Inflammatory macrophage treated with lipopolysaccharide for 4 hours (primary cell): ENCODE data around the gene SRPK3.
"Not testable (repeated sequence)": the region's sequence is repeated elsewhere in the genome, so short reads cannot be mapped to it uniquely, and the experiment has no call there.

Experiments
- DNase-seq: peaks from one replicate; pipeline ENCODE4 v3.0.0-alpha.2; 2020

The SRPK3 gene

GRCh38 chrX:153814591-153815315, 33.9 kb downstream of the SRPK3 start:
- DNase-seq, result no peak

GRCh38 chrX:153816831-153817690, 36.2 kb downstream of the SRPK3 start:
- DNase-seq, result peak; percentile 2

DNA sequence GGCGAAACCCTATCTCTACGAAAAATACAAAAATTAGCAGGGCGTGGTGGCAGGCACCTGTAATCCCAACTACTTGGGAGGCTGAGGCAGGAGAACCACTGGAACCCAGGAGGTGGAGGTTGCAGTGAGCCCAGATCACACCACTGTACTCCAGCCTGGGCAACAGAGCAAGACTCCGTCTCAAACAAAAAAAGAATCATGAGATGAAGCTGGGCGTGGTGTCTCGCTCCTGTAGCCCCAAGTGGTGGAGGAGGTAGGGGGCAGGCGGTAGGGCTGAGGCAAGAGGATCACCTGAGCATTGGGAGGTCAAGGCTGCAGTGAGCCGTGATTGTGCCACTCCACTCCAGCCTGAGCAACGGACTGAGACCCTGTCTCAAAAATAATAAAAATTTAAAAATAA, 37.2 kb downstream of the SRPK3 start:
- DNase-seq, result not testable (repeated sequence)

DNA sequence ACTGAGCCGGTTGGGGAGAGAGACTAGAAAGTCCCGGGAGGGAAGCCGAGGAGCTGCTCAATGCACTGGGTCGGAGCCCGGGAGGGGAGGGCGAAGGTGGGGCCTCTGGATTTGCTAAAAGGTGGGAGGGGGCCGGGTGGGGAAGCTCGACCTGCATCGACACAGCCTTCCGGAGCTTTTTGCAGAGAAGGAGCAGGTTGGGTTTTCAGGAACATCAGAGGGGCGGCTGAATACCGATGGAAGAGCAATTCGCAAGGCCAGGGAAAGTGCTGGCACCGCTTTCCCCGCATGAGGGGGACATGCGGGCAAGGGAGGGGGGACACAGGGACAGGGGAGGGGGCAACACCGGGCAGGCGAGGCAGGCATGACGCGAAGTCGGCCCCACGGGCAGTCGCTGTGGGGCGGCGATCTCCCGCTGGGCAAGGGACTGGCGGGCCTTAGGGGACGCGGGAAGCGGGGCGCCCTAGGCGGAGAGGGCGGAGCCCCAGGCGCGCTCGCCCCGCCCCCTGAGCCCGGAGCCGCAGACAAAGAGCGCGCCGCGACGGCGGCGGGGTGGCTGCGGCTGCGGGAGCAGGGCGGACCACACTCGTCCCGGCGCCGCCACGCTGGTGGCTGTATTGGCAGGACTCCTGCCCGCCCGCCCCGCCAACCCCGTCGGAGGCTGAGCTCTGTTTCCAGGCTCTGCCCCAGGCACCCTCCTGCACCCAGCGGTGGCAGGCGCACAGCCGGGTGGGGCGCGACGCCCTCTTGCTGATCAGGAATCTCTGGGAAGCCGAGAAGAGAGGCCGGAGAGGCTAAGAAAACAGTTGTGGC, 37.9 kb downstream of the SRPK3 start:
- DNase-seq, result peak; percentile 13

GRCh38 chrX:153819384-153820040, 38.7 kb downstream of the SRPK3 start:
- DNase-seq, result no peak

- DNase-seq, result no peak
These were observed 39.8 kb downstream of the SRPK3 start for GRCh38 chrX:153820601-153821000.

DNA sequence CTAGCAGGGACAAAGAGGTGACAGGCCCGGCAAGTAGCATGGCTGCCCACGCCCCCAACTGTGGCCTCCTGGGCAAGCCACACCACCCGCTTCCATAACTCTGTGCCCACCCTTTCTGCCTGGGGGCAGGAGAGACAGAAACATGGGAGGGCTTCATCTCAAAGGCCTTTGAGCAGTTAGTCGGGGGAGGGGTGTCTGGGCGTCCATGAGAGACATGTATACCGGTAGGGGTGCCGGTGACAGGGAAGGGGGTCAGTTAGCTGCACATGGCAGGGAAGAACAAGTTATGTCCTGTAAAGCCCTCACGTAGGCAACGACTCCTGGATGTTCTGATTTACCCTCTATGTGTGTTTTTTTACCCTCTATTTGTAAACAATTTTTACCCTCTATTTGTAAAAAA, 40.2 kb downstream of the SRPK3 start:
- no peak for DNase-seq

DNA sequence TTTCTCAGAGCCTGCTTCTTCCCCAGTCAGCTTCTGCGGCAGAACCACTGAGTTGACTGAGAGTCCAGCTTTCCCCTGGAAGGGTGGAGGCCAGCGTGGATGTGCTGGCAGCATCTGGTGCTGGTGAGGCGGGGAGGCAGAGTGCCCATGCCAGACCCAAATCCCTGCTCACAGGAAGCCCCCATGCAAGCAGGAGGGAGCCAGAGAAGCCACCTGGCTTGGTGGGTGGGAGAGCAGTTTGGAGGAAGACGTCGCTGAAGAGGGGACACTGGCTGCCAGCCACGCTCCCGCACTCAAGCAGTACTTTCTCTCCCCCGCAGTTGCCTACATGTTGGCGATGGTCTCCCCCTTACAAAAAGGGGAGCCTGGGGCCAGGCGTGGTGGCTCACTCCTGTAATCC, 43.5 kb downstream of the SRPK3 start:
- no peak for DNase-seq

DNA sequence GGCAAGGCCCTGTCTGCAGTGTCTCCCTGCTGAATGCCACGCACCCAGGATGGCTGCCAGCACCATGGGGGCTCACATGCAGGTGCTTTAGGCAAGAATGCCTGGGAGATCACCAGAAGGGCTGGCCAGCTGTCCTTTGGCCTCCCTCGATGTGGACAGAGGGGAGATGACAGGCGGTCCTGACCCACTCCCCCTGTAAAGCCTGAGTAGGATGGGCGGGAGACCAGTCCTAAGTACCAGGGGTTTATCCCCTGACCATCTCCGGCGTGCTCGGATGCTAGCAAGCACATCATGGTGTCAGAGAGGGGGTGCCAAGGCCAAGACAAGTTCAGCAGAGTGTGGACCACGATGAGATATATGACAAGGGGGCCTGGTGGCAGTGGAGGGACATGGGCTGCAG, 44.2 kb downstream of the SRPK3 start:
- no peak for DNase-seq

- DNase-seq, result no peak
These were observed 46.2 kb downstream of the SRPK3 start for GRCh38 chrX:153827016-153827415.

- DNase-seq, result no peak
These were observed 47.1 kb downstream of the SRPK3 start for GRCh38 chrX:153827903-153828302.

DNA sequence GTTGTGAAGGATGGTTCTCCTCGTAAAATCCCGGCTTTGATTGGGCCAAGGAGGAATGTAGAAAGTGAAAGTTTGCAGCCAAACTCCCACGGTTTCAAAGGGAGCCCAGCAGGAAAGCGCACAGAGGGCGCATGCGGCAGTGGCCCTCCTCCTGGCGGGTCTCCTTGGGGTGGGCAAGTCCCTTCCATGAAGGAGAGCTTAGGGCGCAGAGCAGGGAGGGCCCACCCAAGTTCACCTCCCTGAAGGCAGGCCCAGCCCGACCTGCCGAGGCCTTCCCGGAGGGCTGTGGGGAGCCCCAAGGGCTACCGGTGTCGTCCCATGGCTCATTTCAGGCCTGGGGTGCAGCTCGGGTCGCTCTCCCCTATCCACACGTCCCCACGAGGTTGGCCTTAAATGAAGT, 47.5 kb downstream of the SRPK3 start:
- no peak for DNase-seq

DNA sequence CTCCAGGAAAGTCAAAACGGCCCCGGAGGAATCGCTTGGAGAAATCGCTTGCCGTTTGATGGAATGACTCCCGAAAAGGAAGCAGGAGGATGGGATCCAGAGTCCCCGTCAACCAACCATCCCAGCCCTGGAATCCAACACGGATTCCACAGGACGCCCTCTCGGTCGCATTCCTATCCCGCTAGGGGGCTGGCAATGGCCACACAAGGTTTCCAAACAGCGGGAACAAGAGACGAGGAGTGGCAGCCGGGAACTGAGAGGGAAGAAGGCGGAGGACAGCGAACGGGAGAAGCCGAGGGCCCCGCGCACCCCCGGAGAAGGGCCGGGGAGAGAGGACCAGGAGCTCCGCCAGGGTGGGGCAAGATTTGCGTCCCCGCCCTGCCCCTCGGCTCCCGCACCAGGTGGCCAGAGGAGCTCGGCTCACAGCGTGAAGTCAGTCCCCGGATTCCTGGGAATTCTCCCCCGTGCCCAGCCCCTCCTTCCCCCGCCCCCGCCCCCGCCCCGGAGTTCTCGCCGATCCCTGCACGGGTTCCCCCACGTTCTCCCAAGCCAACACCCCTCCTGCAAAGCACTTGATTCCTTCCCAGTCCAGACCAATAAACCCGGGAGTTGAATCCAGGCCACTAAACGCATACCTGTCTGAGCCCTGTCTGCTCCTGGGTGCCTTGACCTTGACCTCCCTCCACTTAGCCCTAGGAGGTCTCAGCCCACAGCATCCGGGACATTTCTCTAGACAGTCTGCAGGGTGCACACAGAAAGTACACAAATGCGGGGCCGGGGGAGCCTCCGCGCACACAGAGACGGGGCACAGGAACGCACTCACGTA, 48.1 kb downstream of the SRPK3 start:
- DNase-seq, result no peak

- no peak for DNase-seq
These were observed 48.6 kb downstream of the SRPK3 start for GRCh38 chrX:153829549-153829798.

DNA sequence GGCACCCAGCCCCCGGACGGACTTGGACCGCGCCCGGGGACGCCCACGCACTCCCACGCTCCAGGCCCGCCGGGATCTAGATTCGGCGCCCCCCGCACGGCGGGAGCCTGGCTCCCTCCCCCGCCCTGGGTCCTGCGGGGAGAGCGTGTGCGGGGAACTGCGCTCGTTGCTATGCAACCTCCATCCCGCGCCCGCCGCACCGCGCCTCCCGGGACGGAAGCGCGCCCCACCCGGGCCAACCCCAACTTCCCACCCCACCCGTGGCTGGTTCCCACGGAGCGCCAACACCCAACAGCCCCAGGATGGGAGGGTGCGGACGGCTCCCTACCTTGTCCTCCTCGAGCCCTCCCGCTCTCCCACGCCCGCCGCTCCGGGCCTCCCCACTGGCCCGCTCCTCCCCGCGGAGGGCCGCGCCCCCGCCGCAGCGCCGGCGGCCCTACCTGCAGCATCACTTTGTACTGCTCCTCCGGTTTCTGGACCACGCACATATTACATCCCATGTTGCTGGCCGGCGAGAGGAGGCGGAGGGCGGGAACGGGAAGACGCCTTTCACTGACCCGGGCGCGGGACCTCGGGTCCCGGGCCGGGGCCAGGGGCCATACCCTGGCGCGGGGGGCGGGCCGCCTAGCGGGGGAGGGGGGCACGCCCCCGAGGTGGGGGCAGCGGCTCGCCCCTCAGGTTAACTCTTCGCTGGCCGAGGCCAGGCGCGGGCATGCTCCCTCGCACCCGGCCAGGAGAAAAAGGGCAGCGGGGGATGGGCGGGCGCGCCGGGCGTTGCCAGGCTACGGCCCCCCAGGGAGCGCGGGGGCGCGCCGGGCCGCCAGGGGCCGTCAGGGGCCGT, 49.2 kb downstream of the SRPK3 start, which contains the start of gene PDZD4:
TSS of gene PDZD4 (minus strand) at position 746 of the 841 bp plus-strand sequence. CDS start at position 500, 246 bp downstream.
- no peak for DNase-seq

GRCh38 chrX:153830640-153831428, 50.0 kb downstream of the SRPK3 start:
- no peak for DNase-seq

DNA sequence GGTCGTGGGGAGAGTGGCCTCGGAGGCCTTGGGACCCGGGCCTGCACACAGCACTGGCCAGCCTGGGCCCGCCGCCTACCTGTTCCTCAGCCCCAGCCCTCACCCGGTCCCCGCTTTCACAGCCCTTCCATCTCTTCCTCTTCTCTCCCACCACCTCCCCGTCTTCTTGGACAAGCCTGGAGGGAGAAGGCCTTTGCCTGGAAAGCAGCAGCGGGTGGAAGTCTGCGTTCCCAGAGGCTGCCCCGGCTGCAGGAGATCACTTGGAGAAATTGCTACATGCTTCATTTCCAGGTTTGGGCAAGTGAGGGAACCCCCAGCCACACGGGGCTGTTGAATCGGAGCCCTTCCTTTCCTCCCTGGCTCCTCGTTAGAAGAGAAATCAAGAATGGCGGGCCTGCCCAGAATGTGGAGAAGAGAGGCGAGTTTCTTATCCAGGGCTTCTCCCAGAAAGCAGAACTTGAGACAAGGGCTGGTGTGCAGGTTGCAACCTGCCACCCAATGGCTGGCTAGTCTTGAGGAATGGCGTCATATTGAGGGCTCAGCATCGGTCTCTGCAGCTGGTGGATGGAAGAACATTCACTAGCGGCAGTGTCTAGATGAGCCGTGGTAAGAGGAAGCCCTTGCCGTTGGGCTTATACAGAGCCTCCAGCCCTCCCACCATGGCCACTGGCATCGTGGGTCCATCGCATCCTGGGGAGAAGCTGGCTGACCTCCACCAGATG, 50.7 kb downstream of the SRPK3 start:
- no peak for DNase-seq

DNA sequence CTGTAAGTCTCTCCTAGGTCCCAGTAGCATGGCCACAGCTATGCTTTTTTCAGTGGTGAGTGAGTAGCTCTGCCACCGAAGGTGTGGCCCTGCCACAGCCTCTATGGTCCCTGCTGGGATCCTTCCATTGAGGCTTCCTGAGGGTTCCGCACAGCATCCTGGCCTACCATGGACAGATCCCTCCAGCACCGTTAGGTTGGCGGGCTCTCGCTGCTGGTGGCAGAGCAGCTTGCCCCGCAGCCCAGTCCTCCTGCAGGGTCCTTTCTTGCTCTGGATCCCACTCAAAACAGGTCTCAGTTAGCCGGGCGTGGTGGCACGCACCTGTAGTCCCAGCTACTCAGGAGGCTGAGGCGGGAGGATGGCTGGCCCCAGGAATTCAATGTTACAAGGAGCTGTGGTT, 51.9 kb downstream of the SRPK3 start:
- DNase-seq, result no peak
